Astrocyte (in vitro differentiated cells and primary cell): ENCODE results near the gene FYN.

Experiments used
- CTCF ChIP-seq: IDR thresholded peaks from 2 replicates; pipeline ENCODE4 v1.5.1; 2011; ENCODE audit warnings: low read depth, mild to moderate bottlenecking, inconsistent platforms, low read length, moderate library complexity; ENCODE audit not compliant: insufficient read depth
- EZH2 ChIP-seq: IDR thresholded peaks from 2 replicates; pipeline ENCODE4 v1.6.1; 2012; ENCODE audit warnings: mild to moderate bottlenecking, low read length, inconsistent platforms; ENCODE audit not compliant: insufficient read depth

- no peak for TF ChIP-seq CTCF
- TF ChIP-seq EZH2 = no peak
Observed at GRCh38 chr6:111844921-111845320, 28.3 kb downstream of the FYN start.
